ENCODE data around the gene ZDHHC18. TPM values are rescaled to one million over a fixed set of nuclear protein-coding genes. Genes with fewer than 3 reads are reported as not detected.
A peak's percentile ranks its signal among the peaks of the same experiment; 100 is the strongest.

Gene ZDHHC18
- total RNA-seq, 1 donor from 2014 or later = 30.4 TPM

DNA sequence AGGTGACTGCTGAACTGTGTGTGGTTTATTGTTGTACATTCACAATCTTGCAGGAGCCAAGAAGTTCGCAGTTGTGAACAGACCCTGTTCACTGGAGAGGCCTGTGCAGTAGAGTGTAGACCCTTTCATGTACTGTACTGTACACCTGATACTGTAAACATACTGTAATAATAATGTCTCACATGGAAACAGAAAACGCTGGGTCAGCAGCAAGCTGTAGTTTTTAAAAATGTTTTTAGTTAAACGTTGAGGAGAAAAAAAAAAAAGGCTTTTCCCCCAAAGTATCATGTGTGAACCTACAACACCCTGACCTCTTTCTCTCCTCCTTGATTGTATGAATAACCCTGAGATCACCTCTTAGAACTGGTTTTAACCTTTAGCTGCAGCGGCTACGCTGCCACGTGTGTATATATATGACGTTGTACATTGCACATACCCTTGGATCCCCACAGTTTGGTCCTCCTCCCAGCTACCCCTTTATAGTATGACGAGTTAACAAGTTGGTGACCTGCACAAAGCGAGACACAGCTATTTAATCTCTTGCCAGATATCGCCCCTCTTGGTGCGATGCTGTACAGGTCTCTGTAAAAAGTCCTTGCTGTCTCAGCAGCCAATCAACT lies 45.2 kb upstream of the ZDHHC18 start:
- H3K36me3 ChIP-seq = peaks cover 14% of the 10 kb centered on the region
- H3F3A ChIP-seq (ENCODE audit: low read depth) = peaks cover 71% of the 10 kb centered on the region
- H3K4me3 Mint-ChIP-seq = peak overlapping the region; percentile 0
- H4K20me1 ChIP-seq (ENCODE audit: low read depth) = peaks cover 59% of the 10 kb centered on the region
- H3K27ac Mint-ChIP-seq = no peak overlapping the region
- H3K9me3 ChIP-seq (ENCODE audit: low read depth) = no peaks in the 10 kb centered on the region
- peaks cover 33% of the 10 kb centered on the region for H3K79me2 ChIP-seq (ENCODE audit: low read depth)
- TF ChIP-seq EZH2phosphoT487 (IDR thresholded peaks at IDR 0.05) = no peak
- TF ChIP-seq, protein P1, sequence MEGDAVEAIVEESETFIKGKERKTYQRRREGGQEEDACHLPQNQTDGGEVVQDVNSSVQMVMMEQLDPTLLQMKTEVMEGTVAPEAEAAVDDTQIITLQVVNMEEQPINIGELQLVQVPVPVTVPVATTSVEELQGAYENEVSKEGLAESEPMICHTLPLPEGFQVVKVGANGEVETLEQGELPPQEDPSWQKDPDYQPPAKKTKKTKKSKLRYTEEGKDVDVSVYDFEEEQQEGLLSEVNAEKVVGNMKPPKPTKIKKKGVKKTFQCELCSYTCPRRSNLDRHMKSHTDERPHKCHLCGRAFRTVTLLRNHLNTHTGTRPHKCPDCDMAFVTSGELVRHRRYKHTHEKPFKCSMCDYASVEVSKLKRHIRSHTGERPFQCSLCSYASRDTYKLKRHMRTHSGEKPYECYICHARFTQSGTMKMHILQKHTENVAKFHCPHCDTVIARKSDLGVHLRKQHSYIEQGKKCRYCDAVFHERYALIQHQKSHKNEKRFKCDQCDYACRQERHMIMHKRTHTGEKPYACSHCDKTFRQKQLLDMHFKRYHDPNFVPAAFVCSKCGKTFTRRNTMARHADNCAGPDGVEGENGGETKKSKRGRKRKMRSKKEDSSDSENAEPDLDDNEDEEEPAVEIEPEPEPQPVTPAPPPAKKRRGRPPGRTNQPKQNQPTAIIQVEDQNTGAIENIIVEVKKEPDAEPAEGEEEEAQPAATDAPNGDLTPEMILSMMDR (IDR thresholded peaks at IDR 0.05) = no peak
- peaks cover 4% of the 10 kb centered on the region for H3K27me3 Mint-ChIP-seq (ENCODE audit: insufficient read depth, low read depth)
- no peak overlapping the region for H3K9ac ChIP-seq
- H3K36me3 Mint-ChIP-seq = peaks cover 30% of the 10 kb centered on the region
- H3K27me3 ChIP-seq = no peaks in the 10 kb centered on the region
- H3K9me3 Mint-ChIP-seq = no peaks in the 10 kb centered on the region
- peaks cover 19% of the 10 kb centered on the region for H3K4me1 ChIP-seq
- no peak overlapping the region for H3K4me3 ChIP-seq
- no peak for DNase-seq (ENCODE audit: low spot score)
- no peak overlapping the region for H3K27ac ChIP-seq
- H3K4me2 ChIP-seq = no peak overlapping the region
- no peak overlapping the region for H2AFZ ChIP-seq (replicated peaks)
- peaks cover 44% of the 10 kb centered on the region for H3K4me1 Mint-ChIP-seq

DNA sequence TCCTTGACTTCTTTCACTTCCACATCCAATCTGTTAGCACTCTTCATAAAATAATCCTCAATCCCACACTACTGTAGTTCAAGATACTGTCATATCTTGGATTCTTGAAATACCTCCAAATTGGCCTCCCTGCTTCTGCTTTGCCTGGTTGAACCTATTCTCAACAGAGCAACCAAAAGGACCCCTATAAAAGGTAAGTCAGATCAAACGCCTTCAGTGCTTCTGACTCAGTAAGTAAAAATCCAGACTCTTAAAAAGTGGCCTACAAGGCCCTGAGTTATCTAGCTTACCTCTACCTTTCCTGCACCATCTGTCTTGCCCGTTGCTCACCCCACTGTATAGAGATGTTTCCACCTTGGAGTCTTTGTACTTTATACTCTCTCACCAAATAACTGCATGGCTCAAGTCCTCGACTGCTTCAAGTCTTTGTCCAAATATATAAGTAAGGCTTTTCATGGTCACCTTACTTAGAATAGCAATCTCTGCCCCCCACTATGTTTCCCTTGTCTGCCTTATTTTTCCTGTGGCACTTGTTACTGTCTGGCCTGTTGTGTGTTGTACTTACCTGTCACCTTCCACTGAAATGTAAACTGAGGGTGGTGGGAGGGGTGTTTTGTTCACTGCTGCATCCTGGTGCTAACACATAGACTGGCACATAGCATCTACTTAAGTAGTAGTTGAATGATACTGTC lies 43.8 kb upstream of the ZDHHC18 start:
- Mint-ChIP-seq H3K27me3 (ENCODE audit: insufficient read depth, low read depth) (peaks cover 5% of the 10 kb centered on the region), H3K4me1 (peaks cover 57% of the 10 kb centered on the region), H3K4me3 (no peak overlapping the region), H3K36me3 (peaks cover 25% of the 10 kb centered on the region), H3K9me3 (no peaks in the 10 kb centered on the region), H3K27ac (no peak overlapping the region)
- Histone ChIP-seq H3K4me3 (no peak overlapping the region), H3K79me2 (ENCODE audit: low read depth) (peaks cover 19% of the 10 kb centered on the region), H4K20me1 (ENCODE audit: low read depth) (peaks cover 53% of the 10 kb centered on the region), H3K9me3 (ENCODE audit: low read depth) (no peaks in the 10 kb centered on the region), H3K27me3 (no peaks in the 10 kb centered on the region), H3K4me2 (no peak overlapping the region), H3K4me1 (peaks cover 29% of the 10 kb centered on the region), H3K27ac (no peak overlapping the region), H2AFZ (replicated peaks) (no peak overlapping the region), H3K9ac (no peak overlapping the region), H3K36me3 (peaks cover 10% of the 10 kb centered on the region), H3F3A (ENCODE audit: low read depth) (peaks cover 77% of the 10 kb centered on the region)
- TF ChIP-seq, protein P1 (IDR thresholded peaks at IDR 0.05) = no peak
- TF ChIP-seq EZH2 (IDR thresholded peaks at IDR 0.05) = no peak
- TF ChIP-seq EZH2phosphoT487 (IDR thresholded peaks at IDR 0.05) = no peak
- no peak for DNase-seq (ENCODE audit: low spot score)

DNA sequence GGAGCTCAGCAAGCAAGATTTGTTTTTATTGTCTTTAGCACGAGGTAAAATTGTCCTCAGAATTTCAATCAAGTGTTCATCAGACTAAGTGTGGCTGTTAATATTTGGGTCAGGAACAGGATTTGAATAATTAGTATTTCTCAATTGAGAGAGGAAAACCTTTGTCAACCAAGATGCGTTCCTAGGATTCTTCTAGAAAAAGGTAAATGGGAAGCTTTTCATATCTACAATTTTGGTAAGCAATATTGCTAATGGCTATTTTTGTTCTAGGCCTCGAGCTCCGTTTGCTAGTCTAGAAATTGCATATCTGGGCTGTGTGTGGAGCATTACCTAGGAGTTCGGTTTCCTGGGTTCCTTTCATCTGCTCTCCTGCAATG lies 42.9 kb upstream of the ZDHHC18 start:
- Histone ChIP-seq H3K9ac (no peak overlapping the region), H3K4me3 (no peak overlapping the region), H3K9me3 (ENCODE audit: low read depth) (no peaks in the 10 kb centered on the region), H3K36me3 (peaks cover 10% of the 10 kb centered on the region), H3K27me3 (no peaks in the 10 kb centered on the region), H2AFZ (replicated peaks) (no peak overlapping the region), H4K20me1 (ENCODE audit: low read depth) (peaks cover 45% of the 10 kb centered on the region), H3K4me1 (peaks cover 31% of the 10 kb centered on the region), H3K27ac (peak overlapping the region; percentile 16), H3K79me2 (ENCODE audit: low read depth) (peaks cover 22% of the 10 kb centered on the region), H3K4me2 (no peak overlapping the region), H3F3A (ENCODE audit: low read depth) (peaks cover 83% of the 10 kb centered on the region)
- no peaks in the 10 kb centered on the region for H3K9me3 Mint-ChIP-seq
- H3K4me3 Mint-ChIP-seq = no peak overlapping the region
- DNase-seq (ENCODE audit: low spot score) = no peak
- H3K27ac Mint-ChIP-seq = peak overlapping the region; percentile 51
- H3K27me3 Mint-ChIP-seq (ENCODE audit: insufficient read depth, low read depth) = peaks cover 4% of the 10 kb centered on the region
- H3K36me3 Mint-ChIP-seq = peaks cover 18% of the 10 kb centered on the region
- TF ChIP-seq EZH2phosphoT487 (IDR thresholded peaks at IDR 0.05) = no peak
- TF ChIP-seq, protein P1 (IDR thresholded peaks at IDR 0.05) = no peak
- no peak for TF ChIP-seq EZH2 (IDR thresholded peaks at IDR 0.05)
- peaks cover 61% of the 10 kb centered on the region for H3K4me1 Mint-ChIP-seq
